ENCODE data around the gene TRIP6. TPM values are rescaled to one million over a fixed set of nuclear protein-coding genes. Genes with fewer than 3 reads are reported as not detected.

Gene TRIP6
- total and polyA plus RNA-seq, 3 experiments from 2014 or later: 2.0 to 37.7 (median 36.8) TPM

DNA sequence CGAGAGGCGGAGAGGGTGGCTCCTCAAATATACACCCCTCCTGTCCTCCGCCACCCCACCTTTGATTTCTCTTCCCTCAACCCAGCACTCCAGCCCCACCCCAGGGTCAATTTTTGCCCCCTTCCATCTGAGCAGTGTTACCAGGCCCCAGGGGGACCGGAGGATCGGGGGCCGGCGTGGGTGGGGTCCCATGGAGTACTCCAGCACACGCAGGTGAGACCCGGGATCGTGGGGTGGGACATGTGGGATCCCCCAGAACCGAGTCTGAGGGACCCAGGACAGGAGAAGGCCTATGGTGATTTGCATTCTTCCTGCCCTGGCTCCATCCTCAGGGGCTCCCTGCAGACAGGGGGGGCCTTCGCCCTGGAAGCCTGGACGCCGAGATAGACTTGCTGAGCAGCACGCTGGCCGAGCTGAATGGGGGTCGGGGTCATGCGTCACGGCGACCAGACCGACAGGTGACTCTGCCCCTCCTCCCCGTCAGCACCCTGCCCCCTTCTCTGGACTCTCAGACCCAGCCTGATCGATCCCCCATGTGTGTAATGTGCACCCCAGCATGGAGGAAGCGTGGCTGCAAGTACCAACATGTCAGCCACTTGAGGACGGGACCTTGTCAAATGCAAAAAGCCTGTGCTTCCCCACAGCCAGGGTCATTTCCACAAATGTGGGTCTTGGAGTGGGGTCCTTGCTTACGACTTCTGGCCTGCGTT lies 744 bp downstream of the TRIP6 start:
- Mint-ChIP-seq H3K4me3 (peak overlapping the region in 3 of 7 donors; percentile 47 to 82 (median 47)), H3K27me3 (no peaks in the 10 kb centered on the region), H3K27ac (peak overlapping the region in 7 of 8 donors; percentile 26 to 69 (median 56)), H3K4me1 (peaks cover 4 to 19% (median 16%) of the 10 kb centered on the region in 3 donors), H3K36me3 (peaks cover 0 to 34% (median 9%) of the 10 kb centered on the region in 3 donors), H3K9me3 (no peaks in the 10 kb centered on the region)
- ChIA-PET POLR2A (interaction anchor here (1.2 kb wide), 1 partner anchor 13 kb away, joined by 3 read pairs; no protein-coding TSS in a partner anchor), CTCF (interaction anchor here (1.5 kb wide), 1 partner anchor 15 kb away, joined by 4 read pairs; the partner anchor contains the start of gene SLC12A9)
- peaks cover 17% of the 10 kb centered on the region for H3K4me1 ChIP-seq (ENCODE audit: insufficient read depth, low read length)
- H3K36me3 ChIP-seq (ENCODE audit: insufficient read depth, low read length): peaks cover 5% of the 10 kb centered on the region
- peak overlapping the region; percentile 53 for H3K4me3 ChIP-seq (ENCODE audit: low read length)
- no peaks in the 10 kb centered on the region for H3K27me3 ChIP-seq (ENCODE audit: insufficient read depth, low read length, poor library complexity, severe bottlenecking)
- no peaks in the 10 kb centered on the region for H3K9me3 ChIP-seq (ENCODE audit: low read length)
- H3K27ac ChIP-seq (ENCODE audit: low read depth, low read length): peak overlapping the region; percentile 76
- no peak for DNase-seq

DNA sequence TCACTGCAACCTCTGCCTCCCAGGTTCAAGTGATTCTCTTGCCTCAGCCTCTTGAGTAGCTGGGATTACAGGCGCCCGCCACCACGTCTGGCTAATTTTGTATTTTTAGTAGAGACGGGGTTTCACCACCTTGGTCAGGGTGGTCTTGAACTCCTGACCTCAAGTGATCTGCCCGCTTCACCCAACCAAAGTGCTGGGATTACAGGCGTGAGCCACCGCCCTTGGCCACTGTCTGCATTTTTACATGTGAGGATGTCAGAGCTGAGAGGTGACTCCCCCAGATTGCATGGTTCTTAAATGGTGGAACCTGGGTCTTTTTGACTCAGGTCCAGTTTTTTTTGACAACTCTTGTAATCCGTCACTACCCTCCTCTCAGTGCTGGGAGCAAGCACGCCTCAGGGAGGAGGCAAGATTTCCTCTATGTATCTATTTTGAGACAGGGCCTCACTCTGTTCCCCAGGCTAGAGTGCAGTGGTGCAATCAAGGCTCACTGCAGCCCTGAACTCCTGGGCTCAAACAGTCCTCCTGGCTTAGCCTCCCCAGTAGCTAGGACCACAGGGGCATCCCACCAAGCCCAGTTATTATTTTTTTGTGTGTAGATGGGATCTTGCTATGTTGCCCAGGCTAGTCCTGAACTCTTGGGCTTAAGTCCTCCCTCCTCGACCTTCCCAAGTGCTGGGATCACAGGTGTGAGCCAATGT lies 6.6 kb downstream of the TRIP6 start:
- Mint-ChIP-seq H3K9me3 (no peaks in the 10 kb centered on the region), H3K4me1 (peaks cover 35 to 43% (median 42%) of the 10 kb centered on the region in 3 donors), H3K27ac (peak overlapping the region in 7 of 8 donors; percentile 34 to 99 (median 98)), H3K27me3 (no peaks in the 10 kb centered on the region), H3K36me3 (peaks cover 0 to 44% (median 12%) of the 10 kb centered on the region in 3 donors), H3K4me3 (peak overlapping the region; percentile 96 to 99 (median 99))
- ChIA-PET CTCF (interaction anchor here (6.1 kb wide), 1 partner anchor 15 kb away, joined by 48 read pairs; the partner anchor contains the start of gene UFSP1), POLR2A (interaction anchor here (0.7 to 2.4 kb wide), 3 partner anchors 11 to 22 kb away, joined by 3 to 8 read pairs (median 3); no protein-coding TSS in a partner anchor)
- peaks cover 8% of the 10 kb centered on the region for H3K36me3 ChIP-seq (ENCODE audit: insufficient read depth, low read length)
- no peaks in the 10 kb centered on the region for H3K27me3 ChIP-seq (ENCODE audit: insufficient read depth, low read length, poor library complexity, severe bottlenecking)
- no peak for DNase-seq
- H3K9me3 ChIP-seq (ENCODE audit: low read length): no peaks in the 10 kb centered on the region
- H3K27ac ChIP-seq (ENCODE audit: low read depth, low read length): peak overlapping the region; percentile 86
- peak overlapping the region; percentile 84 for H3K4me3 ChIP-seq (ENCODE audit: low read length)
- peaks cover 25% of the 10 kb centered on the region for H3K4me1 ChIP-seq (ENCODE audit: insufficient read depth, low read length)

DNA sequence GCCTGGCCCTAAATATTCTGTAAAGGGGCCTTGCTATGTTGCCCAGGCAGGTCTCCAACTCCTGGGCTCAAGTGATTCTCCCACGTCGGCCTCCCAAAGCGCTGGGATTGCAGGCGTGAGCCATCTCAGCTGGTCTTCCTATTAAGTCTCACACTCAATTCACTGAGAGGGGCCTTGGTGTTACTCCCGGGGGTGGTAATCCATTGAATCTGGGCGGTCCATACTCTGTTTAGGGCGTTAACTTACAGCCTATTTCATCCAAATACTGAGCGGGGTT lies 7.1 kb downstream of the TRIP6 start:
- Histone ChIP-seq H3K27ac (ENCODE audit: low read depth, low read length) (peak overlapping the region; percentile 86), H3K36me3 (ENCODE audit: insufficient read depth, low read length) (peaks cover 8% of the 10 kb centered on the region), H3K9me3 (ENCODE audit: low read length) (no peaks in the 10 kb centered on the region), H3K4me1 (ENCODE audit: insufficient read depth, low read length) (peaks cover 28% of the 10 kb centered on the region), H3K4me3 (ENCODE audit: low read length) (peak overlapping the region; percentile 84), H3K27me3 (ENCODE audit: insufficient read depth, low read length, poor library complexity, severe bottlenecking) (no peaks in the 10 kb centered on the region)
- POLR2A ChIA-PET: interaction anchor here (0.7 to 2.4 kb wide), 3 partner anchors 11 to 23 kb away, joined by 3 to 8 read pairs (median 3); no protein-coding TSS in a partner anchor
- no peak for DNase-seq
- CTCF ChIA-PET: interaction anchor here (6.1 kb wide), 1 partner anchor 14 kb away, joined by 48 read pairs; the partner anchor contains the start of gene UFSP1
- Mint-ChIP-seq H3K4me1 (peaks cover 39 to 48% (median 47%) of the 10 kb centered on the region in 3 donors), H3K9me3 (no peaks in the 10 kb centered on the region), H3K36me3 (peaks cover 0 to 49% (median 12%) of the 10 kb centered on the region in 3 donors), H3K4me3 (peak overlapping the region; percentile 96 to 99 (median 99)), H3K27ac (peak overlapping the region; percentile 91 to 99 (median 98)), H3K27me3 (no peaks in the 10 kb centered on the region)

DNA sequence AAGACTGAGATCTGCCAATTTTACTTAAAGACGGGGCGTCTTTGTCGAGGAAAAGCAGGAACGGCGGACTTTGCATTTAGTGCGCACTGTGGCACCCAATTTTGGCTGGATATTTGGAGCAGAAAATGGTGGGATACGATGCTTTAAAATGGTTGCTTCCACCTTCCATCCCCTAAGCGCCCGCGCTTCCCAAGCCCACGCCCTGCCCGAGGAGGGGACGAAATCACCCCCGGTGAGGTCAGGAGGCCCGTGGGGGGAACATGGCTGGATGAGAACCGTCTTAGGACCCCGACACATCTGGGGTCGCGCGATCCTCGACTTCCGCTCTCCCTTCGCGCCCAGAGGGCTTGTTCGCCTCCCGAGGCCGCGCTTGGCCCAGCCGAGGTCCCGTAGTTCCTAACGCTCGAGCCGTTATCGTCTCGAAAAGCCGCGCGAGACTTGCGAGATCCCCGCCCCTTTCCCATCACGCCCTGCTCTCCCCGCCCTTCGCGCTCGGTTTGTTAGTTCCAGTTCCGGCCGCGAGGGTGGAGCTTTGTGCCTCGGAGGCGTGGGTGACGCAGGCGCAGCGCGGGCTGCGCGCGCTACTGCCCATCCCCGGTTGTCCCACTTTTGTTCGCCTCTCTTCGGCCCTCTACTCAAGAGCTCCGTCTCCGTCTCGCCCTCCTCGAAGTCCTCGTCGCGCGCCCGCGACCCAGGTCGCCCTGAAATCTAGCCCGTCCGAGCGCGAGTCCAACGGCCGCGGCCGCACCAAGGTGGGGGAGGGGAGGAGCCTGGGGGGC lies 7.6 kb downstream of the TRIP6 start, which contains the start of gene SRRT:
Gene SRRT (plus strand): TSS at position 527 of the 779 bp plus-strand sequence. CDS start 488 bp downstream, outside the sequence.
- CTCF ChIA-PET: interaction anchor here (0.7 to 6.1 kb wide), 7 partner anchors 14 to 370 kb away, joined by 3 to 48 read pairs (median 4); partner anchors contain the start of genes SLC12A9 and UFSP1
- no peaks in the 10 kb centered on the region for H3K27me3 Mint-ChIP-seq
- H3K4me3 Mint-ChIP-seq: peak within 1 kb of the TSS; percentile 96 to 99 (median 99)
- peaks cover 8% of the 10 kb centered on the region for H3K36me3 ChIP-seq (ENCODE audit: insufficient read depth, low read length)
- peaks cover 0 to 54% (median 13%) of the 10 kb centered on the region in 3 donors for H3K36me3 Mint-ChIP-seq
- H3K27ac ChIP-seq (ENCODE audit: low read depth, low read length): peak within 1 kb of the TSS; percentile 86
- no peaks in the 10 kb centered on the region for H3K27me3 ChIP-seq (ENCODE audit: insufficient read depth, low read length, poor library complexity, severe bottlenecking)
- POLR2A ChIA-PET: interaction anchor here (0.6 to 4.3 kb wide), 14 partner anchors 8 to 726 kb away, joined by 3 to 102 read pairs (median 4); partner anchors contain the start of genes LAMTOR4, POP7, SLC12A9 and TRIM56
- no peaks in the 10 kb centered on the region for H3K9me3 ChIP-seq (ENCODE audit: low read length)
- DNase-seq: peak; percentile 97 to 98 (median 98)
- H3K9me3 Mint-ChIP-seq: no peaks in the 10 kb centered on the region
- peak within 1 kb of the TSS; percentile 84 for H3K4me3 ChIP-seq (ENCODE audit: low read length)
- H3K4me1 ChIP-seq (ENCODE audit: insufficient read depth, low read length): peaks cover 29% of the 10 kb centered on the region
- peaks cover 44 to 53% (median 52%) of the 10 kb centered on the region in 3 donors for H3K4me1 Mint-ChIP-seq
- peak within 1 kb of the TSS; percentile 91 to 99 (median 98) for H3K27ac Mint-ChIP-seq

DNA sequence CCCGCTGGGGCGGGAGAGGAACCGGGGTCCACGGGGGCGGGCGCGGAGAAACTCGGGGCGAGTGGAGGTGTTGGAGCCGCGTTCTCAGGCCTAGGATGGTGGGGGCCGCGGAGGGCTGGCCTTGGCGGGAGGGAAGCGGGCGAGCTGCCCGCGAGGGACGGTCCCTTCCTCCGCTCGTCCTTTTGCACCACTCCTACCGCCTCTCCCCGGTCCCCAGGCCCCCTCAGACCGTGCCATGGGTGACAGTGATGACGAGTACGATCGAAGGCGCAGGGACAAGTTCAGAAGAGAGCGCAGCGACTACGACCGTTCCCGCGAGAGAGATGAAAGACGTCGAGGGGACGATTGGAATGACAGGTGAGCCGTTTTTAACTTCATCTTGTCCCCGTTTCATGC lies 8.2 kb downstream of the TRIP6 start:
- peaks cover 29% of the 10 kb centered on the region for H3K4me1 ChIP-seq (ENCODE audit: insufficient read depth, low read length)
- no peaks in the 10 kb centered on the region for H3K9me3 Mint-ChIP-seq
- no peaks in the 10 kb centered on the region for H3K9me3 ChIP-seq (ENCODE audit: low read length)
- peaks cover 0 to 57% (median 16%) of the 10 kb centered on the region in 3 donors for H3K36me3 Mint-ChIP-seq
- ChIA-PET POLR2A (interaction anchor here (0.7 to 4.3 kb wide), 13 partner anchors 8 to 726 kb away, joined by 3 to 102 read pairs (median 5); partner anchors contain the start of genes LAMTOR4, POP7, SLC12A9 and TRIM56), CTCF (interaction anchor here (0.7 to 6.1 kb wide), 7 partner anchors 13 to 369 kb away, joined by 3 to 48 read pairs (median 4); partner anchors contain the start of genes SLC12A9 and UFSP1)
- H3K4me3 Mint-ChIP-seq: peak overlapping the region; percentile 96 to 99 (median 99)
- H3K27ac ChIP-seq (ENCODE audit: low read depth, low read length): peak overlapping the region; percentile 86
- H3K4me3 ChIP-seq (ENCODE audit: low read length): peak overlapping the region; percentile 84
- H3K27me3 ChIP-seq (ENCODE audit: insufficient read depth, low read length, poor library complexity, severe bottlenecking): no peaks in the 10 kb centered on the region
- peak in 1 of 5 donors; percentile 15 for DNase-seq
- H3K36me3 ChIP-seq (ENCODE audit: insufficient read depth, low read length): peaks cover 8% of the 10 kb centered on the region
- peaks cover 0 to 2% of the 10 kb centered on the region in 2 donors for H3K27me3 Mint-ChIP-seq
- peak overlapping the region; percentile 91 to 99 (median 98) for H3K27ac Mint-ChIP-seq
- peaks cover 48 to 58% (median 57%) of the 10 kb centered on the region in 3 donors for H3K4me1 Mint-ChIP-seq

DNA sequence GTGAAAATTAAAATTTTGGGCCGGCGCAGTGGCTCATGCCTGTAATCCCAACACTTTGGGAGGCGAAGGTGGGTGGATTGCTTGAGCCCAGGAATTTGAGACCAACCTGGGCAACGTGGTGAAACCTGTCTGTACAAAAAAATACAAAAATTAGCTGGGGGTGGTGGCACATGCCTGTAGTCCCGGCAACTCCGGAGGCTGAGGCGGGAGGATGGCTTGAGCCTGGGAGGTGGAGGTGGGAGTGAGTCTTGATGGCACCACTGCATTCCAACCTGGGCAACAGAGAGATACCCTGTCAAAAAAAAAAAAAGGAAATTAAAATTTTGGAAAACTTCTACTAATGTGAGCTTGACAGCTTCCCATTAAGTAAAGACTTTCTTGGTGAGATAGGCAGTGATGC lies 10.8 kb downstream of the TRIP6 start:
- H3K4me3 Mint-ChIP-seq: peak overlapping the region in 5 of 7 donors; percentile 15 to 57 (median 32)
- H3K27ac ChIP-seq (ENCODE audit: low read depth, low read length): no peak overlapping the region
- no peaks in the 10 kb centered on the region for H3K9me3 Mint-ChIP-seq
- H3K36me3 Mint-ChIP-seq: peaks cover 4 to 71% (median 13%) of the 10 kb centered on the region in 3 donors
- peaks cover 48 to 64% (median 61%) of the 10 kb centered on the region in 3 donors for H3K4me1 Mint-ChIP-seq
- ChIA-PET POLR2A (interaction anchor here (4.3 kb wide), 1 partner anchor 10 kb away, joined by 102 read pairs; the partner anchor contains the start of gene UFSP1), CTCF (interaction anchor here (6.1 kb wide), 1 partner anchor 11 kb away, joined by 48 read pairs; the partner anchor contains the start of gene UFSP1)
- H3K36me3 ChIP-seq (ENCODE audit: insufficient read depth, low read length): peaks cover 25% of the 10 kb centered on the region
- H3K9me3 ChIP-seq (ENCODE audit: low read length): no peaks in the 10 kb centered on the region
- no peak for DNase-seq
- H3K27ac Mint-ChIP-seq: peak overlapping the region in 6 of 8 donors; percentile 28 to 69 (median 54)
- no peaks in the 10 kb centered on the region for H3K27me3 ChIP-seq (ENCODE audit: insufficient read depth, low read length, poor library complexity, severe bottlenecking)
- H3K27me3 Mint-ChIP-seq: peaks cover 0 to 2% of the 10 kb centered on the region in 2 donors
- H3K4me3 ChIP-seq (ENCODE audit: low read length): no peak overlapping the region
- H3K4me1 ChIP-seq (ENCODE audit: insufficient read depth, low read length): peaks cover 29% of the 10 kb centered on the region
